ENCODE data around the gene CRB2.

GRCh38 chr9:123336449-123336848, 19.5 kb upstream of the CRB2 start:
- no peak for TF ChIP-seq CTCF (conservative IDR thresholded peaks at IDR 0.05)
- no peak for TF ChIP-seq ZFX (IDR thresholded peaks at IDR 0.05)

Data from C4-2B (cell line).